HepG2 (cell line): ENCODE data around the gene C1QTNF12. TPM values are rescaled to one million over a fixed set of nuclear protein-coding genes. Genes with fewer than 3 reads are reported as not detected.

Experiments used
- ARID5B ChIP-seq: IDR thresholded peaks from 2 replicates; pipeline ENCODE4 v1.4.0; 2020; ENCODE audit warnings: mild to moderate bottlenecking, missing genetic modification reagents
- CBFB ChIP-seq: sonication (generic); formaldehyde crosslinking; IDR thresholded peaks from 2 replicates; pipeline ENCODE4 v1.4.0; 2020; ENCODE audit warnings: missing genetic modification reagents
- FOXK2 ChIP-seq: fragments of 450-650 bp; IDR thresholded peaks from 2 replicates; pipeline ENCODE4 v1.6.1; 2016
- KAT8 ChIP-seq: IDR thresholded peaks from 2 replicates; pipeline ENCODE4 v1.6.1; 2016; ENCODE audit warnings: missing genetic modification reagents, missing compliant biosample characterization
- KDM5B ChIP-seq: sonication (generic); formaldehyde crosslinking; IDR thresholded peaks from 2 replicates; pipeline ENCODE4 v1.4.0; 2020; ENCODE audit warnings: missing genetic modification reagents, mild to moderate bottlenecking, borderline replicate concordance
- MAFG ChIP-seq: sonication (generic); formaldehyde crosslinking; IDR thresholded peaks from 2 replicates; pipeline ENCODE4 v1.5.1; 2020; ENCODE audit warnings: mild to moderate bottlenecking, missing genetic modification reagents
- MIER2 ChIP-seq: IDR thresholded peaks from 2 replicates; pipeline ENCODE4 v1.6.1; 2016; ENCODE audit warnings: missing biosample characterization, missing genetic modification reagents
- NFE2L2 ChIP-seq: fragments of 150-350 bp; IDR thresholded peaks from 2 replicates; pipeline ENCODE4 v1.6.1; 2014; ENCODE audit warnings: low read length
- PITX1 ChIP-seq: sonication (generic); formaldehyde crosslinking; IDR thresholded peaks from 2 replicates; pipeline ENCODE4 v1.5.1; 2020; ENCODE audit warnings: mild to moderate bottlenecking, missing genetic modification reagents
- POLR2G ChIP-seq: fragments of 200-400 bp; formaldehyde crosslinking; IDR thresholded peaks from 2 replicates; pipeline ENCODE4 v1.6.1; 2018; ENCODE audit warnings: mild to moderate bottlenecking, low read depth, low read length, moderate library complexity
- RXRA ChIP-seq: sonication (generic); formaldehyde crosslinking; IDR thresholded peaks from 2 replicates; pipeline ENCODE4 v1.5.1; 2020; ENCODE audit warnings: missing genetic modification reagents
- SAFB2 ChIP-seq: sonication (generic); formaldehyde crosslinking; IDR thresholded peaks from 2 replicates; pipeline ENCODE4 v1.5.1; 2020; ENCODE audit warnings: missing genetic modification reagents, low read depth, mild to moderate bottlenecking, borderline replicate concordance
- TRIM24 ChIP-seq: sonication (generic); formaldehyde crosslinking; IDR thresholded peaks from 2 replicates; pipeline ENCODE4 v1.8.0; 2022; ENCODE audit warnings: mild to moderate bottlenecking, missing genetic modification reagents
- ZBTB43 ChIP-seq: sonication (generic); formaldehyde crosslinking; conservative IDR thresholded peaks from 2 replicates; pipeline ENCODE4 v1.4.0; 2020; ENCODE audit warnings: missing genetic modification reagents
- ZFP82 ChIP-seq: sonication (generic); formaldehyde crosslinking; IDR thresholded peaks from 2 replicates; pipeline ENCODE4 v1.5.1; 2020; ENCODE audit warnings: mild to moderate bottlenecking, missing genetic modification reagents, borderline replicate concordance
- ZNF777 ChIP-seq: sonication (generic); formaldehyde crosslinking; IDR thresholded peaks from 2 replicates; pipeline ENCODE4 v1.4.0; 2020; ENCODE audit warnings: missing genetic modification reagents
- ZSCAN20 ChIP-seq: sonication (generic); formaldehyde crosslinking; IDR thresholded peaks from 2 replicates; pipeline ENCODE4 v1.4.0; 2020; ENCODE audit warnings: missing genetic modification reagents, mild to moderate bottlenecking, borderline replicate concordance
- polyA plus RNA-seq, 8 experiments: library from polyadenylated mRNA; depleted of rRNA in 3 of 8; stranded (reverse) in 7 of 8; unstranded in 1 of 8; fragments of >200 nt; fragmentation: Illumina TruSeq in 4 of 8; extraction: Trizol in 4 of 8; gene quantifications; 2 replicates each; pipeline versions ENCODE4 v1.2.1 to v1.2.3, GENCODE V29; 2011 to 2016; ENCODE audit warnings: low read depth in 4 of 8, missing spikeins in 1 of 8, mixed read lengths in 1 of 8; ENCODE audit not compliant: insufficient read depth in 1 of 8
- total RNA-seq, 5 experiments: library from RNA; depleted of rRNA; stranded (reverse); fragments of >200 nt; fragmentation: Illumina TruSeq; extraction: Trizol; gene quantifications; 2 replicates each; pipeline ENCODE4 v1.2.3, GENCODE V29; 2016; ENCODE audit warnings: low read depth in 1 of 5
- TF ChIP-seq, protein P1 (sequence below): sonication (generic); formaldehyde crosslinking; IDR thresholded peaks from 2 replicates; pipeline ENCODE4 v1.8.0; 2022; ENCODE audit warnings: missing genetic modification reagents, mild to moderate bottlenecking, inconsistent platforms, borderline replicate concordance
- TF ChIP-seq, protein P2 (sequence below): sonication (generic); formaldehyde crosslinking; IDR thresholded peaks from 2 replicates; pipeline ENCODE4 v1.5.1; 2020; ENCODE audit warnings: missing genetic modification reagents, mild to moderate bottlenecking, borderline replicate concordance
- TF ChIP-seq, protein P3 (sequence below), 2 experiments: sonication (generic) in 1 of 2; formaldehyde crosslinking in 1 of 2; IDR thresholded peaks; 2 replicates each; pipeline versions ENCODE4 v1.4.0 to v1.6.1; 2018 to 2020; ENCODE audit warnings: missing genetic modification reagents in 2 of 2, borderline replicate concordance in 1 of 2, low read depth in 1 of 2, mild to moderate bottlenecking in 1 of 2, missing biosample characterization in 1 of 2

C1QTNF12 gene
- total and polyA plus RNA-seq, 2 of the 13 experiments (the other 11 are each of a cell fraction or from before 2014, with no cell fraction given) = 0.18 to 0.64 TPM

DNA sequence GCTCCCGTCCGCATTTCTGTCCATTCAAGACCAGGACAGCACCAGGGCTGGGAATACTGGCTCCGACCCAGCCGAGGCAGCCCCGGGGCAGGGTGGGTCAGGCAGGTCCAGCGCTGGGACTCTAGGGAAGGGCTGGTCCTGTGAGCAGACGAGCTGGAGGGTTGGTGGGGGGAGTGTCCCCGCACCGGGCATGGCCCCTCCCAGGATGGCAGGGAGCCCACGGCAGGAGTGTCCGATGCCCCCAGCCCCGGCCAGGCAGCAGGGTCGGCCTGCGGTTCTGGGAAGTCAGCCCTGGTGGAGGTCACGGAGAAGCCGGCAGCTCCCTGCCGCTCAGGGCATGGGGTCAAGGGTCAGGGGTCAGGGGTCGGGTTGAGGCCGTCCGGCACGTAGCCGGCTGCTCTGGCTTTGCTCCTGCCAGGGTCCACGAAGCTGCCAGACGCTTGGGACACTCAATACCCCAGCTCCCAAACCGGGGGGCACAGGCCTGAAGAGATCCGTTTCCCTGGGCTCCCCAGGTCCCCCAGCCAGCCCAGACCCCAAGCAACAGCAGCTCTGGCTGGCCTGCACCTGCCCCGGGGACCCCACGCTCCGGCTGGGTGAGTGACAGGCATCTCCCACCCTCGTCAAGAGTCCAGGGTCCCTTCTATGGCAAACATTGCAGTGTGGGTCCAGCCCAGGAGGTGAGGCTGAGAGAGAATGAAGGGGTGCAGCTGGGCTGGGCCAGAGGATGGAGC, 6.7 kb downstream of the C1QTNF12 start (continued):
- TF ChIP-seq SAFB2 (CRISPR knock-in tag) = peak; percentile 83
- 0 out of 2 replicates have a peak, but pooled peaks have one; percentile 19 for TF ChIP-seq PITX1 (CRISPR knock-in tag)
- no peak for TF ChIP-seq TRIM24 (CRISPR knock-in tag)
- TF ChIP-seq ARID5B (CRISPR knock-in tag) = no peak; the same call in none of the 2 replicates
- TF ChIP-seq KAT8 (CRISPR knock-in tag) = no peak
- no peak for TF ChIP-seq FOXK2
- peak; percentile 46; the same call in 1 of the 2 replicates for TF ChIP-seq KDM5B
- TF ChIP-seq MAFG (CRISPR knock-in tag) = no peak
- TF ChIP-seq ZNF777 = no peak
- TF ChIP-seq ZFP82 = no peak
- TF ChIP-seq, protein P1, sequence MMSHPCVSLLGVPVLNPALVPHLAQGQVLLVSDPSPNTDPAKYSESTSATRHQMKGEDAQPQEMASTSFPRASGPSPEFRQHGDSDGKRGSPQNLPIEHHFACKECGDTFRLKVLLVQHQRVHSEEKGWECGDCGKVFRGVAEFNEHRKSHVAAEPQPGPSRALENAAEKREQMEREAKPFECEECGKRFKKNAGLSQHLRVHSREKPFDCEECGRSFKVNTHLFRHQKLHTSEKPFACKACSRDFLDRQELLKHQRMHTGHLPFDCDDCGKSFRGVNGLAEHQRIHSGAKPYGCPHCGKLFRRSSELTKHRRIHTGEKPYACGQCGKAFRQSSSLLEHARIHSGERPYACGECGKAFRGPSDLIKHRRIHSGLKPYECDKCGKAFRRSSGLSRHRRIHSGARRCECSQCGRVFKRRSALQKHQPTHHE (CRISPR knock-in tag) = no peak
- no peak for TF ChIP-seq POLR2G
- peak; percentile 92 for TF ChIP-seq RXRA (CRISPR knock-in tag)
- no peak for TF ChIP-seq ZSCAN20 (CRISPR knock-in tag)
- TF ChIP-seq, protein P2, sequence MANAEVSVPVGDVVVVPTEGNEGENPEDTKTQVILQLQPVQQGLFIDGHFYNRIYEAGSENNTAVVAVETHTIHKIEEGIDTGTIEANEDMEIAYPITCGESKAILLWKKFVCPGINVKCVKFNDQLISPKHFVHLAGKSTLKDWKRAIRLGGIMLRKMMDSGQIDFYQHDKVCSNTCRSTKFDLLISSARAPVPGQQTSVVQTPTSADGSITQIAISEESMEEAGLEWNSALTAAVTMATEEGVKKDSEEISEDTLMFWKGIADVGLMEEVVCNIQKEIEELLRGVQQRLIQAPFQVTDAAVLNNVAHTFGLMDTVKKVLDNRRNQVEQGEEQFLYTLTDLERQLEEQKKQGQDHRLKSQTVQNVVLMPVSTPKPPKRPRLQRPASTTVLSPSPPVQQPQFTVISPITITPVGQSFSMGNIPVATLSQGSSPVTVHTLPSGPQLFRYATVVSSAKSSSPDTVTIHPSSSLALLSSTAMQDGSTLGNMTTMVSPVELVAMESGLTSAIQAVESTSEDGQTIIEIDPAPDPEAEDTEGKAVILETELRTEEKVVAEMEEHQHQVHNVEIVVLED (CRISPR knock-in tag) = peak; percentile 56; the same call in 1 of the 2 replicates
- no peak for TF ChIP-seq MIER2
- no peak for TF ChIP-seq CBFB
- TF ChIP-seq NFE2L2 = no peak
- TF ChIP-seq, protein P3, sequence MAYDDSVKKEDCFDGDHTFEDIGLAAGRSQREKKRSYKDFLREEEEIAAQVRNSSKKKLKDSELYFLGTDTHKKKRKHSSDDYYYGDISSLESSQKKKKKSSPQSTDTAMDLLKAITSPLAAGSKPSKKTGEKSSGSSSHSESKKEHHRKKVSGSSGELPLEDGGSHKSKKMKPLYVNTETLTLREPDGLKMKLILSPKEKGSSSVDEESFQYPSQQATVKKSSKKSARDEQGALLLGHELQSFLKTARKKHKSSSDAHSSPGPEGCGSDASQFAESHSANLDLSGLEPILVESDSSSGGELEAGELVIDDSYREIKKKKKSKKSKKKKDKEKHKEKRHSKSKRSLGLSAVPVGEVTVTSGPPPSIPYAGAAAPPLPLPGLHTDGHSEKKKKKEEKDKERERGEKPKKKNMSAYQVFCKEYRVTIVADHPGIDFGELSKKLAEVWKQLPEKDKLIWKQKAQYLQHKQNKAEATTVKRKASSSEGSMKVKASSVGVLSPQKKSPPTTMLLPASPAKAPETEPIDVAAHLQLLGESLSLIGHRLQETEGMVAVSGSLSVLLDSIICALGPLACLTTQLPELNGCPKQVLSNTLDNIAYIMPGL (CRISPR knock-in tag; IDR thresholded peaks at IDR 0.05; ENCODE audit: borderline replicate concordance in 1 of 2, low read depth in 1 of 2) = no peak; a peak in 1 of 4 replicates
- no peak for TF ChIP-seq ZBTB43 (CRISPR knock-in tag)
